Spleen (tissue), 7 donors: ENCODE measurements around the gene RAET1G.
A peak's percentile ranks its signal among the peaks of the same experiment; 100 is the strongest.

Experiments used
- CTCF ChIP-seq, 11 experiments: fragments of 200-600 bp in 7 of 11; fragments of 450-650 bp in 4 of 11; sonication (generic) in 4 of 11; IDR thresholded peaks in 8 of 11; conservative IDR thresholded peaks in 3 of 11; 1 replicate in 7 of 11; 2 replicates in 4 of 11; pipeline versions ENCODE4 v1.4.0 to v1.8.0; 2016 to 2021; ENCODE audit warnings: antibody characterized with exemption in 11 of 11, inconsistent platforms in 4 of 11, mild to moderate bottlenecking in 1 of 11
- POLR2AphosphoS5 ChIP-seq, 3 donors: sonication (generic); formaldehyde crosslinking; IDR thresholded peaks; one replicate each; pipeline ENCODE4 v1.5.1; 2017; ENCODE audit warnings: antibody characterized with exemption in 3 of 3
- donor health status: DM: no; HTN: no; CAD: no; lungs with moderate emphysema.
- donor health status: DM: no; HTN: no; CAD: no.
- donor health status: DM: no; HTN: no; CAD: no.

- no peak for TF ChIP-seq CTCF (IDR thresholded peaks at IDR 0.05 in 8 of 11, conservative IDR thresholded peaks at IDR 0.05 in 3 of 11)
- TF ChIP-seq POLR2AphosphoS5 (IDR thresholded peaks at IDR 0.05) = peak in 2 of 3 donors; percentile 59 to 61
Observed at GRCh38 chr6:149897015-149897697, 25.8 kb downstream of the RAET1G start.
